CD4-positive, alpha-beta T cell treated with Interleukin-10 for 1 hour (primary cell): Measurements from ENCODE around the gene ABCA6.
"Not testable (repeated sequence)": the region's sequence is repeated elsewhere in the genome, so short reads cannot be mapped to it uniquely, and the experiment has no call there.

Source experiments
- DNase-seq: peaks from one replicate; pipeline ENCODE4 v3.0.0-alpha.2; 2020

Gene ABCA6

DNA sequence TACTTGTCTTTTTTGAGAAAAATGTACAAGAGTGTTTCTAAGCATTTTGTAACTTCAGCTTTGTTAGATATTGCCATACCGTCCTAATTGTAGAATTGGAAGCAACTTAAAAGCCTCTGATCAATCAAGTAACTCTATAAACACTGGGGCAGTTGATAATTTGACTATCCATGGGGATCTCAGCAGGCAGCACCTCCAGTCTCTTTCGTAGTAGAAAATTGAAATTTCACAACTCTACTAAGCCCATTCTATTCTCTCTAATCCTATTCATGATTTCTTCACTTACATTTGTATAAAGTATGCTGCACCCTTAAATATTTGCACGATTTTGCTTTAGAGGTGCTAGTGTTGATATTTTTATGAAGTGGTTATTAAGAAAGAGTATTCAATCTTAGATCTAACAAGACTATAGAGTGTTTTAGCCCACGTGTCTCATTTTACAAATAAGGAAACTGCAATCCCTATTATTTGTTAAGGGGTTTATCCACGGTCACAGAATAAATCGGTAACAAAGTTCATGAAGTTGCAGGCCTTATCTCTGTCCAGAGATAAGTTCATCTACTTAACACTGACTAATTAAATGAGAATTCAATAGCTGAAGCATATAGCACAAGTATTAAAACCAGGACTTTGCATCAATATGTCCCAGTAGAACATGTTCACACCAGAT lies 10.9 kb downstream of the ABCA6 start:
- no peak for DNase-seq

DNA sequence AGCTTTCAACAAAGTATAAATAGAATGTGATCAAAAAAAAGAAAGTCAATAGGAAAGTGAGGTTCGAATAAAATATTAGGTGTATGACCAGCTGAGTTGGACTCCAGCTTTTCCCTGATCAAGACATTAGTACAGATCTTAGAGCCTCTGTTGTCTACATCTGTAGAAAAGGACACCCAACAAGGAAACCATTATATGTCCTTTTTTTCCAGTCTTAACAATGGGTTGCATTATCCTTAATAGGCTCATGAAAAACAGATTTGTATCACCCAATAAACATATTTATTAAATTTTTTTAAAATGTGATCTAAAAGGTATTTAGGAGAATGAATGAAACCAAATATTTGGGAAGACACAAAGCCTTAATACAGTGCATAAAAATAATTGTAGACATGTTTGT lies 18.1 kb downstream of the ABCA6 start:
- DNase-seq: no peak

DNA sequence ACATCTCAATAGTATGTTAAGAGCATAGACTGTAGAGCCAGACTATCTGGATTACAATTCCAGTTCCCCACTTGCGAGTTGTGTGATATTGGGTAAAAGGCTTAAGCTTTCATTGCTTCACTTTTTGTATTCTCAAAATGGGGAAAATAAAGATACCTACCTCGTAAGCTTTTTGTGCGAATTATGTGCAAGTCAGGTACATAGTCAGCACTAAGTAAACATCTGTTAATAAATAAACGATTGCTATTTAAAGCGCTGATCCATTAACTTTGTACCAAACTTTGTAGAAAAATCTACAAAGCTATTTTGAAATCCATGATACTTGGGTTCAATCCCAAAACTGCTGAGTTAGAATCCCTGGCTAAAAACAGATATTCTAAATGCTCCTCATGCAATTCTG lies 19.6 kb downstream of the ABCA6 start:
- no peak for DNase-seq

- no peak for DNase-seq
These were observed 23.6 kb downstream of the ABCA6 start for GRCh38 chr17:69117855-69118784.

- DNase-seq: no peak
These were observed 29.9 kb downstream of the ABCA6 start for GRCh38 chr17:69111794-69112193.

- no peak for DNase-seq
These were observed 35.6 kb downstream of the ABCA6 start for GRCh38 chr17:69105907-69106730.

- DNase-seq: no peak
These were observed 38.0 kb downstream of the ABCA6 start for GRCh38 chr17:69103557-69104233.

GRCh38 chr17:69098625-69099024 lies 43.1 kb downstream of the ABCA6 start:
- no peak for DNase-seq

DNA sequence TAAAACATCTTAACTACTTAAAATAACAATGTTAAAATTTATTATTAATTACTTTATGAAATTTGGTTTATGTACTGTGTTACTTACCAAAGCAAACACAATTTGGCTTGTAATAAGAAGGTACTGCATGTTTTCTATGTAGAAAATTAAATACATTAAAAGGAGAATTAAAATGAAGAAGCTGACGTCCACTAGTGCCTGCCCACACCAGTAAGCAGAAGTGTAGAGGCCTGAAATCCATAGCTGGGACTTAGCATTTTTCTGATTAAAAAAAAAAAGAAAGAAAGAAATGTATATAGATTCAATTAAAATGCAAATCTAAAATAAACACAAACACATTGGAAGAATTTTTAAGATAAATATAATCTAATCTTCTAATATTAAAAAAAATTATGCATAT lies 45.2 kb downstream of the ABCA6 start:
- no peak for DNase-seq

GRCh38 chr17:69093995-69094394 lies 47.7 kb downstream of the ABCA6 start:
- DNase-seq: no peak

DNA sequence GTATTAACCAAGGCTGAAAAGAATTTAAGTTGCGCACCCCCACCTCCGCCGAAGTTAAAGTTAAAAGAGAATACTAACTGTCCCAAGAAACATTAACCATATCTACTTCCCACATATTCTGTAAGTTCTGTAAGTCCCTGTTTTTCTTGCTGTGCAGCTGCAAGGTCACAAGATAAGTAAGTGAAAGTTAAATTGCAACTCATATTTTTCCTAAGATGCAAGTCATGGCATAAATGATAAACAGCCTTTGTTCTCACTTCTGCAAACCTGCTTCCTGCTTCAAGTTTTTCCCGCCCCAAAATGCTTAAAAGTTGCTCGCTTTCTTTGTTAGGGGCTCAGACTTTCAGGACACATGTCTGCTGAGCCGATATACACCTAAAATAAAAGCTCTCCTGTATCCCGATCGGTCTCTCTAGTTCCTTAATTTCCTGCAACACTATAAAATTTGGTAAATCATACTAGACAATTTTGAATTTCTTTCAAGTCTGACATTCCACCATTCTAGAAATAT lies 48.4 kb downstream of the ABCA6 start:
- DNase-seq: no peak

GRCh38 chr17:69090365-69090764 lies 51.3 kb downstream of the ABCA6 start:
- no peak for DNase-seq

DNA sequence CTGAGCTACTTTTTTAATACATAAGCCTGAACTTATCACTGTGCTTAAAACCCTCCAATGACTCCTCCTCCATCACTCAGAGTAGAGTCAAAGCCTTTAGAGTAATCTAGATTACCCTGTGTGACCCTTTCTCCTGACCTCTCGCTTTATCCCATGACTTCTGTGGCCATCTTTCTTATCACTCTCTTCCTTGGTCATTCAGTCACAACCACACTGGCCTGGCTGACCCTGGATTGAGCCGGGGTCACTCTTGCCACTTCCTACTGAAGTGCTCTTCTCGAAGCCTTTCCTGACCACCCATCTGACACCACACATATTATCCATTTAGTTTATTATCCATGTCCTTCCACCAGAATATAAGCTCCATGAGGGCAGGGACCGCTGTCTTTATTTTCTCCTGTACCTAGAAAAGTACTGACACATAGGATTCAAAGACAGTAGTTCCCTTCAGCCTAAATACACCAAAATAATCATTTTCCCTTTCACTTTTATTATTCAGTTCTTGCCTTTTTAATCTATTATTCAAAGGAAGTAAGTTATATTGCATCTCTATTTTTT lies 53.0 kb downstream of the ABCA6 start:
- DNase-seq: no peak

DNA sequence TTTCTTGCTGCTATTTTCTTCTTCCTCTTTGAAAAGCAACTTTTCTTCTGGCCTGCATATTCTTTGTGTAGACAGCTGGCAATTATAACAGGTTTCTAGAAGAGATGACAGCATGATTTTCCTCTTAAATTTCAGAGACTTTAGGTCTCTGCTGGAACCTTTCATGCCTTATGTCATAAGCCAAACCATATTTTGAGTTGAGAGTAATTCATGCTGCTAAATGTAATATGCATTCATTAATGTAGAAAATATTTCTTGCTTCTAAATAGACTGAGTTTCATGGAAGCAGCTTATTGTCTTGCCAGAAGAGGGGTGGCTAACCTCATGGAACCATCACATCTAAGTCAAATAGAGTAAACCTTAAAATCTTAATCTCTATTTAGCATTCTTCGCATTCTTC lies 55.1 kb downstream of the ABCA6 start:
- no peak for DNase-seq

DNA sequence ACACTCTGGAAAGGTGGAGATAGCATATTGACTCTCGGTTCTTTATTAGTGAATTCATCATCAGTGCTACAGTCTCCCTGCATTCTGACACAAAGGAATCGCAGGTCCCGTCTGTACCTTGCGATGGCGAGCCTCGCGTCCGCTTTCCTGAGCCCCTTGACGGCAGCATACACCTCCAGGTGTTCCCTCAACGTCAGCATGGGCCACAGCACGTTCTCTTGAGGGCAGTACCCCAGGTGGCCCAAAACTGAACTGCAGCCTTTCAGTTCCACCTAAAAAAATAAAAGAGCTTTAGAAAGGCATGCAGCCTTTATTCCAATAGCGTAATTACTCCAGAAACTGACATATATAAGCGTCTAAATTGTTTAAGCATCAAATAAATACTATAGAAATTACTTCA lies 56.8 kb downstream of the ABCA6 start:
- no peak for DNase-seq

DNA sequence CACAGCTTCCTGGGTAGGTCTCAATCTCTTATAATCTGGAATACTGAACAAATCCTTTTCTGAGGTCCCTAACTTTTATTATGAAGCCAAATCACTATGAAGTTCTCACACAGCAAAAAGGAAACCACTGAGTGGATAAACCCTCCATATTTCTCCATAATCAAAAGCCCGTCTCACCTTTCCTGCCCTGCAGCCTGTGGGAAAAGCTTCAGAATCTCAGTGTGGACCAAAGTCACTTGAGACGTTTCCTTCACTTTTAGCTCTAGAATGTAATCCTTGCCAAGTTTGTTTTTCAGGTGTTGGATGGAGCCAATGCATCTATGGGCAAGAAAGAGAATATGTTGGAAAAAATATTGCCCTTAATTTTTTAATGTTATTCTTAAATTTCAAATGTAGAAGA lies 59.0 kb downstream of the ABCA6 start:
- DNase-seq: no peak

- DNase-seq: no peak
These were observed 62.8 kb downstream of the ABCA6 start for GRCh38 chr17:69078864-69079263.

DNA sequence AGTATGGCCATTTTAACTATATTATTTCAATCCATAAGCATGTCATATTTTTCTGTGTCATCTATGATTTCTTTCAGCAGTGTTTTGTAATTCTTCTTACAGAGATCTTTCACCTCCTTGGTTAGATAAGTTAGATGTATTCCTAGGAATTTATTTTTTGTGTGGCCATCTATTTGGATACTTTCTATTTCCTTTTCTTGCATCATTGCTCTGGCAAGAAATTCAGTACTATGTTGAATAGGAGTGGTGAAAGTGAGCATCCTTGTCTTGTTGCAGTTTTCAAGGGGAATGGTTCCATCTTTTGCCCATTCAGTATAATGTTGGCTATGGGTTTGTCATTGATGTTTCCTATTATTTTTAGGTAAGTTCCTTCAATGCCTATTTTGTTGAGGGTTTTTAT lies 65.9 kb downstream of the ABCA6 start:
- no peak for DNase-seq

GRCh38 chr17:69073392-69073791 lies 68.3 kb downstream of the ABCA6 start:
- not testable (repeated sequence) for DNase-seq

GRCh38 chr17:69072803-69073256 lies 68.9 kb downstream of the ABCA6 start:
- DNase-seq: not testable (repeated sequence)

GRCh38 chr17:69071233-69071586 lies 70.5 kb downstream of the ABCA6 start:
- DNase-seq: not testable (repeated sequence)
